ENCODE results near the gene RASSF5. TPM values are rescaled to one million over a fixed set of nuclear protein-coding genes. Genes with fewer than 3 reads are reported as not detected.

RASSF5 gene
- total and polyA plus RNA-seq, 2 of the 13 experiments (the other 11 are each of a cell fraction or from before 2014, with no cell fraction given) = 0.18 to 0.40 TPM

DNA sequence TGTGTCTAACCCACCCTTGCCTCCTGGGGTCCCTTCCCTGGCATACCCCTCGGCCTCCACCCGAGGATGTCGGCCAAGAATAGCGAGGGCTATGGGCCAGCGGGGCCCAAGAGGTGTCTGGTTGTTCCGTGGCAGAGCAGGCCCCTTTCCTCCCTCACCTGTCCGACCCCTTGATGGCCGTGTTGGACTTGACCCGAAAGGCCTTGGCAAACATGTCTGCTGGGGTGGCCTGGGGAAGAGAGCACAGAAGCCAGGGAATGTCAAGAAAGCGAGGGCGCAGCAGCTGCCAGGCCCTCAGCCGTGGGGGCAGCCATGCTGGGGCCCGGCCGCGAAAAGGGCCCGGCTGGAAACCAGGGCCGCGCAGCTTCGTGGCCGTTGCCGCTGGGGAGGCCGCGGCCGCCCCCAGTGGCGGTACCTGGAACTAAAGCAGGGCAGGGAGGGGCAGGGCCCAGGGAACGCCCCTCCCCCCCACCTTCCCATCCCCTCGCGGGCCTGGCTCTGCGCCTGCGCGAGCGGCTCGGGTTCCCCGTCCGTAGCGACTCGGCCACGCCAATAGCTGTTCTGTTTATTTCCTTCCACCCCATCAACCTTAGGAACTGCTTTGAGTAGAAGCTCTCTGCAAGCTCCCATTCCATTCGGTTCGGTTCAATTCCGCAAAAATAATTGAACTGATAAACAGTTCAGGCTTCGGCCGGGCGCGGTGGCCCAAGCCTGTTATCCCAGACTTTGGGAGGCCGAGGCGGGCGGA, 105.0 kb downstream of the RASSF5 start, which contains the start of gene EIF2D:
TSS of gene EIF2D (minus strand) at position 337 of the 748 bp plus-strand sequence. CDS start at position 214, 123 bp downstream.
- peak within 1 kb of the TSS; percentile 85 to 88 (median 88) for H3K4me3 ChIP-seq (replicated peaks in 1 of 3; ENCODE audit: insufficient read depth in 1 of 3, low read depth in 2 of 3, low read length in 3 of 3)
- peak within 1 kb of the TSS; percentile 79 for H2AFZ ChIP-seq (ENCODE audit: low read length)
- peaks cover 13% of the 10 kb centered on the region for H3K79me2 ChIP-seq (ENCODE audit: insufficient read depth, low read length)
- ChIA-PET POLR2A (interaction anchor here (0.6 to 2.9 kb wide), 12 partner anchors 8 to 184 kb away, joined by 3 to 19 read pairs (median 4); partner anchors contain the start of genes DYRK3, IKBKE and MAPKAPK2), CTCF (ENCODE audit: low intra/inter-chr PET ratio, low total read pairs) (no interaction called here)
- peak within 1 kb of the TSS; percentile 94 for H3K9ac ChIP-seq (ENCODE audit: insufficient read depth, low read depth, low read length)
- FAIRE-seq = peak; percentile 52
- no TSS peak for BruUV-seq (replicated peaks)
- no peaks in the 10 kb centered on the region for H3K9me3 ChIP-seq (ENCODE audit: low read length)
- H3K36me3 ChIP-seq (replicated peaks in 1 of 2; ENCODE audit: control insufficient read depth in 1 of 2, insufficient read depth in 2 of 2, low read length in 2 of 2) = peaks cover 0 to 20% of the 10 kb centered on the region in 2 experiments; a peak in 3 of 5 replicates
- H3K4me2 ChIP-seq (ENCODE audit: low read depth, low read length) = peak within 1 kb of the TSS; percentile 83
- no peaks in the 10 kb centered on the region for H4K20me1 ChIP-seq (ENCODE audit: insufficient read depth, low read length)
- ATAC-seq = peak; percentile 97
- DNase-seq (ENCODE audit: low spot score) = peak; percentile 85
- H3K27me3 ChIP-seq (ENCODE audit: control insufficient read depth in 1 of 2, insufficient read depth in 2 of 2, low read length in 2 of 2) = no peaks in the 10 kb centered on the region
- H3K27ac ChIP-seq (ENCODE audit: extremely low read length, insufficient read depth, low read length) = peak within 1 kb of the TSS; percentile 93
- peaks cover 10% of the 10 kb centered on the region for H3K4me1 ChIP-seq (ENCODE audit: insufficient read depth, low read length)
- 16% methylated on average over 24 of the region's 48 CpGs for WGBS (ENCODE audit: low lambda C conversion rate)
- intact Hi-C loops (cut with micrococcal nuclease; ENCODE audit: unreplicated experiment) (loop anchor here (1.0 to 5.0 kb wide), 2 partner anchors 22 to 70 kb away; partner anchors contain the start of gene MAPKAPK2), in situ Hi-C loops (cut with HindIII; ENCODE audit: extremely low pct_ligation_motif_present, low pct_unique_long_range_greater_than_20kb) (no loop called here)
- TF ChIP-seq ZNF513 (CRISPR knock-in tag; conservative IDR thresholded peaks at IDR 0.05) = peak; percentile 46; the same call in 1 of the 2 replicates
- TF ChIP-seq, protein P1, sequence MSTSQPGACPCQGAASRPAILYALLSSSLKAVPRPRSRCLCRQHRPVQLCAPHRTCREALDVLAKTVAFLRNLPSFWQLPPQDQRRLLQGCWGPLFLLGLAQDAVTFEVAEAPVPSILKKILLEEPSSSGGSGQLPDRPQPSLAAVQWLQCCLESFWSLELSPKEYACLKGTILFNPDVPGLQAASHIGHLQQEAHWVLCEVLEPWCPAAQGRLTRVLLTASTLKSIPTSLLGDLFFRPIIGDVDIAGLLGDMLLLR (CRISPR knock-in tag; IDR thresholded peaks at IDR 0.05) = peak; percentile 94; the same call in 1 of the 2 replicates
- 0 out of 2 replicates have a peak, but pooled peaks have one; percentile 91 for TF ChIP-seq ZNF891 (CRISPR knock-in tag; IDR thresholded peaks at IDR 0.05)
- TF ChIP-seq NCOA2 (CRISPR knock-in tag; IDR thresholded peaks at IDR 0.05) = peak; percentile 78
- peak; percentile 97 for TF ChIP-seq MYC (CRISPR knock-in tag; IDR thresholded peaks at IDR 0.05; ENCODE audit: borderline replicate concordance)
- TF ChIP-seq MTERF4 (CRISPR knock-in tag; IDR thresholded peaks at IDR 0.05) = peak; percentile 92
- TF ChIP-seq ZFYVE20 (CRISPR knock-in tag; IDR thresholded peaks at IDR 0.05; ENCODE audit: borderline replicate concordance, low read depth) = no peak
- peak; percentile 98 for TF ChIP-seq KMT2A (CRISPR knock-in tag; IDR thresholded peaks at IDR 0.05)
- peak; percentile 96 for TF ChIP-seq SIN3B (IDR thresholded peaks at IDR 0.05; ENCODE audit: low read length)
- TF ChIP-seq HNRNPH1 (optimal IDR thresholded peaks at IDR 0.05; ENCODE audit: low read depth, low read length) = no peak
- peak; percentile 63; the same call in 1 of the 2 replicates for TF ChIP-seq ZNF30 (CRISPR knock-in tag; IDR thresholded peaks at IDR 0.05)
- TF ChIP-seq HOXD1 (CRISPR knock-in tag; IDR thresholded peaks at IDR 0.05) = no peak; the same call in 1 of the 2 replicates
- TF ChIP-seq HOXA7 (CRISPR knock-in tag; IDR thresholded peaks at IDR 0.05) = no peak
- peak; percentile 94 for TF ChIP-seq RXRA (CRISPR knock-in tag; IDR thresholded peaks at IDR 0.05)
- TF ChIP-seq ZNF207 (IDR thresholded peaks at IDR 0.05; ENCODE audit: borderline replicate concordance) = no peak
- TF ChIP-seq SYNCRIP (IDR thresholded peaks at IDR 0.05; ENCODE audit: insufficient read depth, low read depth, low read length) = no peak
- TF ChIP-seq SP4 (CRISPR knock-in tag; IDR thresholded peaks at IDR 0.05) = peak; percentile 81
- TF ChIP-seq TCF7L2 (IDR thresholded peaks at IDR 0.05; ENCODE audit: low read depth, low read length) = no peak
- no peak for TF ChIP-seq ZKSCAN5 (CRISPR knock-in tag; IDR thresholded peaks at IDR 0.05)
- TF ChIP-seq ZNF800 (CRISPR knock-in tag; IDR thresholded peaks at IDR 0.05) = peak; percentile 67; the same call in 1 of the 2 replicates
